RWPE2 (cell line): Measurements from ENCODE around the gene KIAA1755.

Experiments
- ATAC-seq: fragments of 200-7000 bp; cut with Tn5 transposase; 3 replicates; pipeline ENCODE4 v1.9.1; 2021; ENCODE audit warnings: low read depth
- DNase-seq: peaks from one replicate; pipeline ENCODE4 v3.0.0-alpha.2; 2020; ENCODE audit warnings: low spot score
- H3K27ac ChIP-seq: fragments of 450-650 bp; 2 replicates; pipeline ENCODE4 v1.5.1; 2017; ENCODE audit warnings: mild to moderate bottlenecking; ENCODE audit not compliant: poor library complexity, severe bottlenecking
- H3K27me3 ChIP-seq: fragments of 250-450 bp; sonication (Bioruptor Pico); 2 replicates; pipeline ENCODE4 v1.5.1; 2021; ENCODE audit warnings: mild to moderate bottlenecking, moderate library complexity; ENCODE audit not compliant: insufficient read depth, poor library complexity, severe bottlenecking
- H3K36me3 ChIP-seq: fragments of 250-450 bp; sonication (Bioruptor Pico); 2 replicates; pipeline ENCODE4 v1.5.1; 2020; ENCODE audit warnings: low read depth, mild to moderate bottlenecking, moderate library complexity
- H3K4me1 ChIP-seq: fragments of 250-450 bp; sonication (Bioruptor Pico); 2 replicates; pipeline ENCODE4 v1.5.1; 2021; ENCODE audit warnings: mild to moderate bottlenecking, moderate library complexity; ENCODE audit not compliant: insufficient read depth, poor library complexity, severe bottlenecking
- H3K4me3 ChIP-seq: fragments of 250-450 bp; sonication (Bioruptor Pico); 2 replicates; pipeline ENCODE4 v1.5.1; 2021; ENCODE audit warnings: mild to moderate bottlenecking, moderate library complexity; ENCODE audit not compliant: severe bottlenecking
- H3K9me3 ChIP-seq: fragments of 250-450 bp; sonication (Bioruptor Pico); 2 replicates; pipeline ENCODE4 v1.5.1; 2021; ENCODE audit warnings: mild to moderate bottlenecking, moderate library complexity; ENCODE audit not compliant: severe bottlenecking
- CTCF ChIP-seq: fragments of 450-650 bp; IDR thresholded peaks from one replicate; pipeline ENCODE4 v1.5.1; 2017; ENCODE audit warnings: mild to moderate bottlenecking, moderate library complexity; ENCODE audit not compliant: poor library complexity, severe bottlenecking

The KIAA1755 gene

GRCh38 chr20:38164069-38164468 is 96.5 kb downstream of the KIAA1755 start:
- ATAC-seq (no peak), DNase-seq (peak; percentile 84)
- Histone ChIP-seq H3K4me1 (peaks cover 37% of the 10 kb centered on the region), H3K27ac (peak overlapping the region; percentile 97), H3K27me3 (no peaks in the 10 kb centered on the region), H3K9me3 (no peaks in the 10 kb centered on the region), H3K36me3 (peaks cover 21% of the 10 kb centered on the region), H3K4me3 (no peak overlapping the region)
- no peak for TF ChIP-seq CTCF

- ATAC-seq (no peak), DNase-seq (peak; percentile 61)
- no peak overlapping the region for H3K4me3 ChIP-seq
- no peaks in the 10 kb centered on the region for H3K27me3 ChIP-seq
- H3K27ac ChIP-seq = peak overlapping the region; percentile 97
- peaks cover 22% of the 10 kb centered on the region for H3K36me3 ChIP-seq
- H3K4me1 ChIP-seq = peaks cover 28% of the 10 kb centered on the region
- H3K9me3 ChIP-seq = no peaks in the 10 kb centered on the region
- no peak for TF ChIP-seq CTCF
These were observed 97.4 kb downstream of the KIAA1755 start for GRCh38 chr20:38162878-38163875.

- DNase-seq (no peak), ATAC-seq (no peak)
- Histone ChIP-seq H3K27ac (peak overlapping the region; percentile 97), H3K4me1 (peaks cover 21% of the 10 kb centered on the region), H3K4me3 (no peak overlapping the region), H3K27me3 (no peaks in the 10 kb centered on the region), H3K9me3 (no peaks in the 10 kb centered on the region), H3K36me3 (peaks cover 22% of the 10 kb centered on the region)
- no peak for TF ChIP-seq CTCF
These were observed 98.4 kb downstream of the KIAA1755 start for GRCh38 chr20:38162149-38162548.

- Histone ChIP-seq H3K27ac (peak overlapping the region; percentile 97), H3K9me3 (no peaks in the 10 kb centered on the region), H3K27me3 (no peaks in the 10 kb centered on the region), H3K36me3 (peaks cover 22% of the 10 kb centered on the region), H3K4me3 (no peak overlapping the region), H3K4me1 (peaks cover 21% of the 10 kb centered on the region)
- no peak for ATAC-seq
- DNase-seq = peak; percentile 72
- no peak for TF ChIP-seq CTCF
These were observed 99.1 kb downstream of the KIAA1755 start for GRCh38 chr20:38161412-38161774.
